GM18858 (cell line): ENCODE measurements around the gene CHAC1.

Experiments
- ATAC-seq: cut with Tn5 transposase; IDR thresholded peaks from one replicate; pipeline ENCODE4 v1.9.1; 2021; ENCODE audit not compliant: unreplicated experiment

CHAC1 gene

GRCh38 chr15:40952901-40953712 is at the start of gene CHAC1:
CHAC1 (plus strand) TSS chr15:40953471; CDS start chr15:40953584, 113 bp downstream.
- ATAC-seq = peak; percentile 83

- ATAC-seq = no peak
These were observed 48.6 kb upstream of the CHAC1 start for GRCh38 chr15:40904552-40905201.

- ATAC-seq = peak; percentile 48
These were observed 46.9 kb upstream of the CHAC1 start for GRCh38 chr15:40906091-40906990.

- no peak for ATAC-seq
These were observed 46.1 kb upstream of the CHAC1 start for GRCh38 chr15:40906991-40907802.

- ATAC-seq = no peak
These were observed 45.2 kb upstream of the CHAC1 start for GRCh38 chr15:40908095-40908494.

GRCh38 chr15:40909662-40910630 is 43.3 kb upstream of the CHAC1 start:
- no peak for ATAC-seq

- ATAC-seq = no peak
These were observed 42.1 kb upstream of the CHAC1 start for GRCh38 chr15:40911141-40911540.

- ATAC-seq = no peak
These were observed 41.6 kb upstream of the CHAC1 start for GRCh38 chr15:40911693-40912092.

GRCh38 chr15:40912478-40912877 is 40.8 kb upstream of the CHAC1 start:
- no peak for ATAC-seq

GRCh38 chr15:40914013-40914412 is 39.3 kb upstream of the CHAC1 start:
- no peak for ATAC-seq

GRCh38 chr15:40914486-40914885 is 38.8 kb upstream of the CHAC1 start:
- ATAC-seq = no peak

- ATAC-seq = no peak
These were observed 38.1 kb upstream of the CHAC1 start for GRCh38 chr15:40915116-40915661.

GRCh38 chr15:40915679-40916078 is 37.6 kb upstream of the CHAC1 start:
- ATAC-seq = no peak

GRCh38 chr15:40917585-40917984 is 35.7 kb upstream of the CHAC1 start:
- ATAC-seq = no peak

- ATAC-seq = no peak
These were observed 35.0 kb upstream of the CHAC1 start for GRCh38 chr15:40918146-40918798.

GRCh38 chr15:40918799-40919392 is 34.4 kb upstream of the CHAC1 start:
- ATAC-seq = no peak

- no peak for ATAC-seq
These were observed 31.2 kb upstream of the CHAC1 start for GRCh38 chr15:40921949-40922607.

GRCh38 chr15:40922608-40923005 is 30.7 kb upstream of the CHAC1 start:
- ATAC-seq = no peak
